ENCODE measurements around the gene PTPRN2. TPM values are rescaled to one million over a fixed set of nuclear protein-coding genes. Genes with fewer than 3 reads are reported as not detected.

Gene PTPRN2
- total and polyA plus RNA-seq, 2 of the 13 experiments (the other 11 are each of a cell fraction or from before 2014, with no cell fraction given), result 2.5 to 24.2 TPM

- ChIA-PET POLR2A (no interaction called here), CTCF (ENCODE audit: low intra/inter-chr PET ratio, low total read pairs) (no interaction called here)
- Histone ChIP-seq H3K36me3 (replicated peaks in 1 of 2; ENCODE audit: control insufficient read depth in 1 of 2, insufficient read depth in 2 of 2, low read length in 2 of 2) (no peaks in the 10 kb centered on the region), H4K20me1 (ENCODE audit: insufficient read depth, low read length) (0 out of 2 replicates have a peak, but pooled peaks cover 2% of the 10 kb centered on the region), H3K9me3 (ENCODE audit: low read length) (no peaks in the 10 kb centered on the region), H3K9ac (ENCODE audit: insufficient read depth, low read depth, low read length) (no peak overlapping the region), H2AFZ (ENCODE audit: low read length) (no peak overlapping the region), H3K4me2 (ENCODE audit: low read depth, low read length) (no peak overlapping the region), H3K4me3 (replicated peaks in 1 of 3; ENCODE audit: insufficient read depth in 1 of 3, low read depth in 2 of 3, low read length in 3 of 3) (no peak overlapping the region), H3K4me1 (ENCODE audit: insufficient read depth, low read length) (no peaks in the 10 kb centered on the region), H3K79me2 (ENCODE audit: insufficient read depth, low read length) (no peaks in the 10 kb centered on the region), H3K27ac (ENCODE audit: extremely low read length, insufficient read depth, low read length) (no peak overlapping the region), H3K27me3 (ENCODE audit: control insufficient read depth in 1 of 2, insufficient read depth in 2 of 2, low read length in 2 of 2) (no peaks in the 10 kb centered on the region)
- ATAC-seq (no peak), DNase-seq (ENCODE audit: low spot score) (no peak), FAIRE-seq (no peak)
- no TSS peak for BruUV-seq (replicated peaks)
- in situ Hi-C loops (cut with HindIII; ENCODE audit: extremely low pct_ligation_motif_present, low pct_unique_long_range_greater_than_20kb), result no loop called here
- 97% methylated on average over 6 of the region's 7 CpGs for WGBS (ENCODE audit: low lambda C conversion rate)
- intact Hi-C loops (cut with micrococcal nuclease; ENCODE audit: unreplicated experiment), result no loop called here
- TF ChIP-seq MEIS2 (CRISPR knock-in tag; IDR thresholded peaks at IDR 0.05) (no peak), NBN (conservative IDR thresholded peaks at IDR 0.05) (no peak), SMAD1 (CRISPR knock-in tag; IDR thresholded peaks at IDR 0.05; ENCODE audit: borderline replicate concordance, low read depth) (no peak), GPN1 (CRISPR knock-in tag; IDR thresholded peaks at IDR 0.05; ENCODE audit: borderline replicate concordance) (no peak), NRL (CRISPR knock-in tag; IDR thresholded peaks at IDR 0.05; ENCODE audit: borderline replicate concordance) (no peak), HOXA3 (CRISPR knock-in tag; IDR thresholded peaks at IDR 0.05) (no peak), ZNF142 (CRISPR knock-in tag; IDR thresholded peaks at IDR 0.05) (no peak)
Measured at GRCh38 chr7:157954901-157955300, 632.7 kb downstream of the PTPRN2 start.
